ENCODE measurements around the gene NEO1. TPM values are rescaled to one million over a fixed set of nuclear protein-coding genes. Genes with fewer than 3 reads are reported as not detected.

NEO1 gene
- total RNA-seq, 1 experiment from 2014 or later = 41.8 TPM

DNA sequence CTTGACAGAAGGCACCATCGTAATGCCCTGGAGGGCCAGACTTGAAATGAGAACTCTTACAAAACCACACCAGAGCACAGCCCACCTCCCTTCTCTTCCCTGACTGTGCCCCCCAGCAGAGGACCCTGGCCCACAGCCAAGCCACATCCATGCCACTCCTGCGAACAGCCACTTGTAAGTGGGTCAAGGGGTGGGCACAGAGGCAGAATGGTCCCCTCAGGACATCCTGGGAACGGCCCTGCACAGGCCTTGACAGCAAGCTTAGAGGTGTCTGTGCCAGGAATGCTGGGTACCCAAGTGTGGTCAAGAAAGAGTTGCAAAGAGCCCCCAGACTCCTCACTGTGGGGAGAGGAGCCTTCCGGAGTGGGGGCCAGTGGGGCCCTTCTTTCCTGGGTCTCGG is 283.2 kb downstream of the NEO1 start:
- Histone ChIP-seq H2BK12ac (ENCODE audit: insufficient read length, low read depth, low read length) (no peak overlapping the region), H2AFZ (ENCODE audit: low read length) (no peak overlapping the region), H3K18ac (ENCODE audit: insufficient read length, low read depth, low read length) (no peak overlapping the region), H3K4ac (ENCODE audit: low read depth, low read length) (no peak overlapping the region), H3K4me2 (ENCODE audit: insufficient read depth, insufficient read length, low read length) (no peak overlapping the region), H2AK5ac (ENCODE audit: insufficient read length, low read length) (no peak overlapping the region), H3K9ac (ENCODE audit: extremely low read depth, insufficient read length, low read length) (no peak overlapping the region), H3K9me3 (ENCODE audit: control insufficient read depth, low read depth, low read length) (no peaks in the 10 kb centered on the region), H3K23ac (ENCODE audit: insufficient read length, low read depth, low read length) (no peak overlapping the region), H4K8ac (replicated peaks; ENCODE audit: insufficient read length, low read depth, low read length) (no peak overlapping the region), H4K5ac (ENCODE audit: insufficient read length, low read depth, low read length) (no peak overlapping the region), H3K23me2 (ENCODE audit: insufficient read length, low read depth, low read length, poor library complexity, severe bottlenecking) (no peaks in the 10 kb centered on the region), H3K79me2 (ENCODE audit: insufficient read depth, low read length) (no peaks in the 10 kb centered on the region), H4K91ac (ENCODE audit: insufficient read length, low read depth, low read length) (no peak overlapping the region), H2BK120ac (ENCODE audit: low read depth, low read length, poor library complexity, severe bottlenecking) (no peak overlapping the region), H2BK15ac (ENCODE audit: low read depth, low read length) (no peak overlapping the region), H3K27ac (ENCODE audit: insufficient read length, low read depth, low read length) (no peak overlapping the region), H2BK5ac (ENCODE audit: insufficient read length, low read length) (no peak overlapping the region), H3K14ac (ENCODE audit: insufficient read depth, low read length) (no peak overlapping the region), H2BK20ac (ENCODE audit: low read depth, low read length, poor library complexity, severe bottlenecking) (no peak overlapping the region), H3K79me1 (ENCODE audit: insufficient read depth, low read depth, low read length, poor library complexity, severe bottlenecking) (no peaks in the 10 kb centered on the region), H3T11ph (ENCODE audit: low read length) (no peak overlapping the region), H3K27me3 (ENCODE audit: insufficient read depth, low read length) (no peaks in the 10 kb centered on the region), H3K56ac (ENCODE audit: insufficient read length, low read depth, low read length) (no peak overlapping the region), H4K20me1 (ENCODE audit: control insufficient read depth, insufficient read depth, insufficient read length) (peaks cover 3% of the 10 kb centered on the region), H3K4me1 (ENCODE audit: insufficient read depth, low read length) (no peaks in the 10 kb centered on the region)
- H3K9me3 Mint-ChIP-seq = no peaks in the 10 kb centered on the region
- H3K4me3 Mint-ChIP-seq = no peak overlapping the region
- H3K27ac Mint-ChIP-seq = peak overlapping the region in 1 of 3 experiments; percentile 76; a peak in 1 of 7 replicates
- no peaks in the 10 kb centered on the region for H3K27me3 Mint-ChIP-seq (ENCODE audit: low read depth)
- peaks cover 5 to 6% of the 10 kb centered on the region in 2 experiments; a peak in 2 of 4 replicates for H3K4me1 Mint-ChIP-seq
- WGBS (ENCODE audit: extremely low coverage, insufficient read length, low lambda C conversion rate) = no CpG with 5 or more reads among the region's 5 CpGs
- no peak for DNase-seq
- TF ChIP-seq, protein P1, sequence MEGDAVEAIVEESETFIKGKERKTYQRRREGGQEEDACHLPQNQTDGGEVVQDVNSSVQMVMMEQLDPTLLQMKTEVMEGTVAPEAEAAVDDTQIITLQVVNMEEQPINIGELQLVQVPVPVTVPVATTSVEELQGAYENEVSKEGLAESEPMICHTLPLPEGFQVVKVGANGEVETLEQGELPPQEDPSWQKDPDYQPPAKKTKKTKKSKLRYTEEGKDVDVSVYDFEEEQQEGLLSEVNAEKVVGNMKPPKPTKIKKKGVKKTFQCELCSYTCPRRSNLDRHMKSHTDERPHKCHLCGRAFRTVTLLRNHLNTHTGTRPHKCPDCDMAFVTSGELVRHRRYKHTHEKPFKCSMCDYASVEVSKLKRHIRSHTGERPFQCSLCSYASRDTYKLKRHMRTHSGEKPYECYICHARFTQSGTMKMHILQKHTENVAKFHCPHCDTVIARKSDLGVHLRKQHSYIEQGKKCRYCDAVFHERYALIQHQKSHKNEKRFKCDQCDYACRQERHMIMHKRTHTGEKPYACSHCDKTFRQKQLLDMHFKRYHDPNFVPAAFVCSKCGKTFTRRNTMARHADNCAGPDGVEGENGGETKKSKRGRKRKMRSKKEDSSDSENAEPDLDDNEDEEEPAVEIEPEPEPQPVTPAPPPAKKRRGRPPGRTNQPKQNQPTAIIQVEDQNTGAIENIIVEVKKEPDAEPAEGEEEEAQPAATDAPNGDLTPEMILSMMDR (conservative IDR thresholded peaks at IDR 0.05) = no peak
- H3K36me3 Mint-ChIP-seq (ENCODE audit: insufficient read depth in 1 of 3, low read depth in 3 of 3) = peaks cover 0 to 8% (median 4%) of the 10 kb centered on the region in 3 experiments; a peak in 5 of 7 replicates

Measured in H9 (cell line).